H1 (cell line): Measurements from ENCODE around the gene TPRG1L. TPM values are rescaled to one million over a fixed set of nuclear protein-coding genes. Genes with fewer than 3 reads are reported as not detected.

Experiments used
- CTCF ChIA-PET: fragments of 300-600 bp; sonication (Branson Sonifier 250); formaldehyde crosslinking; loops from one replicate; lab custom pipeline; 2021; ENCODE audit not compliant: partially characterized antibody; lab: Charles Lee
- POLR2A ChIA-PET: fragments of 300-600 bp; sonication (Branson Sonifier 250); formaldehyde crosslinking; loops from one replicate; lab custom pipeline; 2021; ENCODE audit warnings: inconsistent platforms; ENCODE audit not compliant: partially characterized antibody; lab: Charles Lee
- DNase-seq, 2 experiments: peaks; one replicate each; pipeline versions ENCODE4 v3.0.0 to v3.0.0-alpha.2; 2010 to 2022; ENCODE audit warnings: low spot score in 2 of 2, low read depth in 1 of 2, mixed read lengths in 1 of 2
- FAIRE-seq: peaks from 2 replicates; lab custom pipeline; 2011; peaks lifted over from hg19 to GRCh38; lab: Jason Lieb, UNC
- H2AFZ ChIP-seq: 2 replicates; pipeline ENCODE4 v1.8.1; 2012; ENCODE audit warnings: low read length, inconsistent platforms
- H2AK5ac ChIP-seq: 2 replicates; pipeline ENCODE4 v1.6.1; 2013; ENCODE audit warnings: low read depth, low read length
- H2BK120ac ChIP-seq: replicated peaks from 2 replicates; pipeline ENCODE3; 2013; ENCODE audit warnings: low read depth, low read length, inconsistent platforms
- H2BK12ac ChIP-seq: 2 replicates; pipeline ENCODE4 v1.6.1; 2013; ENCODE audit warnings: low read depth, low read length
- H2BK15ac ChIP-seq: 2 replicates; pipeline ENCODE4 v1.6.1; 2013; ENCODE audit warnings: low read length
- H2BK20ac ChIP-seq: 2 replicates; pipeline ENCODE4 v1.6.1; 2013; ENCODE audit warnings: low read length
- H2BK5ac ChIP-seq: 2 replicates; pipeline ENCODE4 v1.6.1; 2013; ENCODE audit warnings: low read depth, low read length
- H3K14ac ChIP-seq: 2 replicates; pipeline ENCODE4 v1.6.1; 2013; ENCODE audit warnings: inconsistent platforms; ENCODE audit not compliant: insufficient read length
- H3K18ac ChIP-seq: 2 replicates; pipeline ENCODE4 v1.6.1; 2013; ENCODE audit warnings: low read length; ENCODE audit errors: extremely low read depth
- H3K23ac ChIP-seq: 2 replicates; pipeline ENCODE4 v1.6.1; 2013; ENCODE audit warnings: inconsistent platforms; ENCODE audit not compliant: insufficient read length
- H3K23me2 ChIP-seq: 2 replicates; pipeline ENCODE4 v1.6.1; 2013; ENCODE audit warnings: low read depth, low read length
- H3K27ac ChIP-seq: 2 replicates; pipeline ENCODE4 v1.6.1; 2011; ENCODE audit warnings: low read depth, low read length, inconsistent platforms
- H3K27me3 ChIP-seq, 4 experiments: replicated peaks in 1 of 4; 1 replicate in 1 of 4; 2 replicates in 3 of 4; pipeline versions ENCODE4 v1.6.1 to v1.8.1; 2011 to 2013; ENCODE audit warnings: low read length in 3 of 4, mild to moderate bottlenecking in 3 of 4, inconsistent platforms in 2 of 4, mixed read lengths in 2 of 4, moderate library complexity in 1 of 4; ENCODE audit not compliant: control insufficient read depth in 3 of 4, insufficient read depth in 3 of 4; ENCODE audit errors: extremely low read depth in 1 of 4
- H3K36me3 ChIP-seq, 4 experiments: 2 replicates each; pipeline versions ENCODE4 v1.6.1 to v1.8.1; 2011 to 2013; ENCODE audit warnings: mild to moderate bottlenecking in 4 of 4, low read length in 3 of 4, moderate library complexity in 2 of 4, control low read depth in 1 of 4, inconsistent platforms in 1 of 4; ENCODE audit not compliant: insufficient read depth in 4 of 4, control insufficient read depth in 2 of 4
- H3K4ac ChIP-seq: replicated peaks from 2 replicates; pipeline ENCODE3; 2013; ENCODE audit warnings: low read length, low read depth, mixed read lengths, inconsistent platforms; ENCODE audit not compliant: insufficient read length
- H3K4me1 ChIP-seq, 4 experiments: replicated peaks in 1 of 4; 1 replicate in 1 of 4; 2 replicates in 3 of 4; pipeline versions ENCODE4 v1.6.1 to v1.8.1; 2011 to 2013; ENCODE audit warnings: low read length in 3 of 4, inconsistent platforms in 2 of 4, mixed read lengths in 1 of 4; ENCODE audit not compliant: insufficient read depth in 4 of 4, control insufficient read depth in 3 of 4
- H3K4me2 ChIP-seq, 2 experiments: 2 replicates each; pipeline versions ENCODE4 v1.6.1 to v1.8.1; 2011 to 2013; ENCODE audit warnings: low read depth in 2 of 2, low read length in 2 of 2, control low read depth in 1 of 2, inconsistent platforms in 1 of 2, mild to moderate bottlenecking in 1 of 2; ENCODE audit not compliant: insufficient read depth in 1 of 2
- H3K4me3 ChIP-seq, 4 experiments: fragments of 200-600, 300-600 bp in 1 of 4; sonication (generic), shearing (Covaris generic), sonication (Bioruptor Twin) in 1 of 4; 2 replicates each; pipeline versions ENCODE4 v1.5.1 to v1.8.1; 2011 to 2016; ENCODE audit warnings: low read length in 4 of 4, low read depth in 3 of 4, control low read depth in 2 of 4, inconsistent platforms in 2 of 4, mild to moderate bottlenecking in 2 of 4, mixed read lengths in 1 of 4, moderate library complexity in 1 of 4; ENCODE audit not compliant: insufficient read depth in 2 of 4; ENCODE audit errors: extremely low read depth in 1 of 4
- H3K56ac ChIP-seq: replicated peaks from 2 replicates; pipeline ENCODE3; 2013; ENCODE audit warnings: low read depth, mild to moderate bottlenecking, mixed read lengths, low read length, inconsistent platforms; ENCODE audit not compliant: insufficient read length
- H3K79me1 ChIP-seq: 2 replicates; pipeline ENCODE4 v1.6.1; 2013; ENCODE audit warnings: low read depth, low read length, control low read depth
- H3K79me2 ChIP-seq, 2 experiments: 2 replicates each; pipeline versions ENCODE4 v1.6.1 to v1.8.1; 2012 to 2013; ENCODE audit warnings: low read length in 2 of 2, mild to moderate bottlenecking in 2 of 2, inconsistent platforms in 1 of 2; ENCODE audit not compliant: insufficient read depth in 2 of 2, control insufficient read depth in 1 of 2
- H3K9ac ChIP-seq, 4 experiments: replicated peaks in 1 of 4; 1 replicate in 1 of 4; 2 replicates in 3 of 4; pipeline versions ENCODE4 v1.6.1 to v1.8.1; 2011 to 2013; ENCODE audit warnings: low read depth in 3 of 4, low read length in 3 of 4, control low read depth in 2 of 4, mild to moderate bottlenecking in 2 of 4, moderate library complexity in 2 of 4, inconsistent platforms in 1 of 4; ENCODE audit errors: extremely low read depth in 1 of 4
- H3K9me3 ChIP-seq, 2 experiments: 2 replicates each; pipeline versions ENCODE4 v1.6.1 to v1.8.1; 2012 to 2013; ENCODE audit warnings: mild to moderate bottlenecking in 2 of 2, moderate library complexity in 2 of 2, control low read depth in 1 of 2, inconsistent platforms in 1 of 2, low read depth in 1 of 2, low read length in 1 of 2, mixed read lengths in 1 of 2; ENCODE audit not compliant: insufficient read depth in 2 of 2
- H4K20me1 ChIP-seq, 2 experiments: replicated peaks in 1 of 2; 2 replicates each; pipeline versions ENCODE3 to v1.8.1; 2011 to 2013; ENCODE audit warnings: inconsistent platforms in 2 of 2, low read length in 2 of 2, mild to moderate bottlenecking in 1 of 2; ENCODE audit not compliant: insufficient read depth in 2 of 2, control insufficient read depth in 1 of 2
- H4K5ac ChIP-seq: 2 replicates; pipeline ENCODE4 v1.6.1; 2013; ENCODE audit warnings: low read length, low read depth, mixed read lengths, inconsistent platforms; ENCODE audit not compliant: insufficient read length
- H4K8ac ChIP-seq: 2 replicates; pipeline ENCODE4 v1.8.0; 2013; ENCODE audit warnings: mild to moderate bottlenecking, moderate library complexity, low read length, inconsistent platforms; ENCODE audit not compliant: insufficient read depth; ENCODE audit errors: extremely low read depth
- H4K91ac ChIP-seq: replicated peaks from 2 replicates; pipeline ENCODE3; 2013; ENCODE audit warnings: low read length, mixed read lengths, inconsistent platforms; ENCODE audit not compliant: insufficient read length
- BCL11A ChIP-seq, 2 experiments: IDR thresholded peaks; one replicate each; pipeline ENCODE4 v1.6.1; 2011; ENCODE audit warnings: low read depth in 2 of 2, low read length in 2 of 2, mild to moderate bottlenecking in 2 of 2
- CEBPB ChIP-seq: IDR thresholded peaks from 2 replicates; pipeline ENCODE4 v1.6.1; 2012; ENCODE audit warnings: low read depth, low read length
- CHD1 ChIP-seq: IDR thresholded peaks from 2 replicates; pipeline ENCODE4 v1.6.1; 2012; ENCODE audit warnings: low read depth, low read length, improper control_type of control experiment
- EGR1 ChIP-seq: IDR thresholded peaks from 2 replicates; pipeline ENCODE4 v1.6.1; 2011; ENCODE audit warnings: low read depth, low read length, borderline replicate concordance
- HDAC2 ChIP-seq, 2 experiments: fragments of 300-600 bp in 1 of 2; sonication (generic) in 1 of 2; IDR thresholded peaks; 2 replicates each; pipeline ENCODE4 v1.6.1; 2011 to 2012; ENCODE audit warnings: low read depth in 2 of 2, low read length in 2 of 2, mild to moderate bottlenecking in 2 of 2, moderate library complexity in 2 of 2, borderline replicate concordance in 1 of 2, inconsistent platforms in 1 of 2
- MAFK ChIP-seq: IDR thresholded peaks from 2 replicates; pipeline ENCODE4 v1.6.1; 2012; ENCODE audit warnings: low read depth, mild to moderate bottlenecking, improper control_type of control experiment, low read length
- RFX5 ChIP-seq: IDR thresholded peaks from 2 replicates; pipeline ENCODE4 v1.6.1; 2011; ENCODE audit warnings: low read depth, low read length, improper control_type of control experiment, borderline replicate concordance
- SIX5 ChIP-seq: IDR thresholded peaks from 2 replicates; pipeline ENCODE4 v1.6.1; 2011; ENCODE audit warnings: mild to moderate bottlenecking, low read depth, low read length
- YY1 ChIP-seq: IDR thresholded peaks from 2 replicates; pipeline ENCODE4 v1.6.1; 2011; ENCODE audit warnings: low read depth, mild to moderate bottlenecking, low read length
- WGBS, 2 experiments: shearing (Covaris generic) in 1 of 2; methylation state at CpG; one replicate each; pipeline versions ENCODE4 v1.1.6 to v1.1.7; 2013 to 2015; ENCODE audit warnings: low lambda C conversion rate in 2 of 2, mixed read lengths in 2 of 2, inconsistent platforms in 1 of 2, low coverage in 1 of 2, missing lambda C conversion rate in 1 of 2; ENCODE audit not compliant: insufficient replicate concordance in 2 of 2, insufficient coverage in 1 of 2, insufficient read length in 1 of 2; ENCODE audit errors: extremely low coverage in 1 of 2, missing lambda C conversion rate in 1 of 2; 5-methylcytosine and 5-hydroxymethylcytosine counted together
- polyA plus RNA-seq, 7 experiments: library from polyadenylated mRNA; depleted of rRNA in 3 of 7; stranded (reverse) in 5 of 7; unstranded in 2 of 7; fragments of >200 nt in 5 of 7; fragments of 200-250 nt in 2 of 7; gene quantifications; 1 replicate in 5 of 7; 2 replicates in 1 of 7; 4 replicates in 1 of 7; pipeline versions ENCODE4 v1.2.1 to v1.2.3, GENCODE V29; 2011 to 2013; ENCODE audit warnings: missing spikeins in 2 of 7, mixed read lengths in 2 of 7
- total RNA-seq: library from RNA; stranded (reverse); fragmentation: NEBNext Ultra II Directional; extraction: Animal tissue kit (Norgen Biotek cat#: 25700); gene quantifications from 2 replicates; pipeline ENCODE4 v1.2.1, GENCODE V29; 2021

Gene TPRG1L
- total and polyA plus RNA-seq, 2 of the 8 experiments (the other 6 are each of a cell fraction or from before 2014, with no cell fraction given) = 21.7 to 22.3 TPM

- Histone ChIP-seq H3K9me3 (no peaks in the 10 kb centered on the region), H2BK5ac (no peak overlapping the region), H2AK5ac (no peak overlapping the region), H3K4me1 (no peaks in the 10 kb centered on the region), H3K36me3 (peaks cover 2 to 21% (median 9%) of the 10 kb centered on the region in 4 experiments; a peak in 6 of 8 replicates), H2BK120ac (no peak overlapping the region), H3K56ac (no peak overlapping the region), H3K23me2 (no peaks in the 10 kb centered on the region), H4K5ac (no peak overlapping the region), H2BK20ac (no peak overlapping the region), H3K4me2 (no peak overlapping the region), H3K27me3 (no peaks in the 10 kb centered on the region), H4K91ac (no peak overlapping the region), H3K18ac (no peak overlapping the region), H3K4me3 (no peak overlapping the region), H2BK15ac (no peak overlapping the region), H2BK12ac (no peak overlapping the region), H3K23ac (no peak overlapping the region), H3K27ac (no peak overlapping the region), H2AFZ (no peak overlapping the region), H4K8ac (no peak overlapping the region), H4K20me1 (peaks cover 0 to 9% of the 10 kb centered on the region in 2 experiments), H3K14ac (no peak overlapping the region), H3K79me1 (peaks cover 5% of the 10 kb centered on the region), H3K4ac (no peak overlapping the region), H3K79me2 (no peaks in the 10 kb centered on the region), H3K9ac (no peak overlapping the region)
- TF ChIP-seq EGR1 (no peak), RFX5 (no peak), CHD1 (no peak), YY1 (no peak), HDAC2 (IDR thresholded peaks at IDR 0.05; ENCODE audit: borderline replicate concordance in 1 of 2, low read depth in 2 of 2, low read length in 2 of 2) (no peak), BCL11A (IDR thresholded peaks at IDR 0.05; ENCODE audit: low read depth in 2 of 2, low read length in 2 of 2) (no peak), MAFK (no peak), CEBPB (no peak), SIX5 (no peak)
- 93% methylated on average over 23 of the region's 23 CpGs; no CpG with 5 or more reads in 1 of the 2 experiments for whole genome bisulfite sequencing, 2 experiments
- ChIA-PET CTCF (interaction anchor here (0.6 to 1.5 kb wide), 7 partner anchors 10 to 397 kb away, joined by 3 to 6 read pairs (median 4); partner anchors contain the start of gene WRAP73), POLR2A (no interaction called here)
- DNase-seq (no peak), FAIRE-seq (no peak)
Observed at GRCh38 chr1:3639397-3639911, 14.6 kb downstream of the TPRG1L start.
